NB4 (cell line): ENCODE data around the gene AXIN1.

Experiments
- MAX ChIP-seq: IDR thresholded peaks from 2 replicates; pipeline ENCODE4 v1.6.1; 2011; ENCODE audit warnings: low read depth, low read length
- POLR2A ChIP-seq: IDR thresholded peaks from 2 replicates; pipeline ENCODE4 v1.6.1; 2011; ENCODE audit warnings: mild to moderate bottlenecking; ENCODE audit not compliant: insufficient read length; ENCODE audit errors: extremely low read depth
- TF ChIP-seq, protein P1 (sequence below): IDR thresholded peaks from one replicate; pipeline ENCODE4 v1.5.1; 2012; ENCODE audit warnings: low read depth, low read length

- TF ChIP-seq, protein P1, sequence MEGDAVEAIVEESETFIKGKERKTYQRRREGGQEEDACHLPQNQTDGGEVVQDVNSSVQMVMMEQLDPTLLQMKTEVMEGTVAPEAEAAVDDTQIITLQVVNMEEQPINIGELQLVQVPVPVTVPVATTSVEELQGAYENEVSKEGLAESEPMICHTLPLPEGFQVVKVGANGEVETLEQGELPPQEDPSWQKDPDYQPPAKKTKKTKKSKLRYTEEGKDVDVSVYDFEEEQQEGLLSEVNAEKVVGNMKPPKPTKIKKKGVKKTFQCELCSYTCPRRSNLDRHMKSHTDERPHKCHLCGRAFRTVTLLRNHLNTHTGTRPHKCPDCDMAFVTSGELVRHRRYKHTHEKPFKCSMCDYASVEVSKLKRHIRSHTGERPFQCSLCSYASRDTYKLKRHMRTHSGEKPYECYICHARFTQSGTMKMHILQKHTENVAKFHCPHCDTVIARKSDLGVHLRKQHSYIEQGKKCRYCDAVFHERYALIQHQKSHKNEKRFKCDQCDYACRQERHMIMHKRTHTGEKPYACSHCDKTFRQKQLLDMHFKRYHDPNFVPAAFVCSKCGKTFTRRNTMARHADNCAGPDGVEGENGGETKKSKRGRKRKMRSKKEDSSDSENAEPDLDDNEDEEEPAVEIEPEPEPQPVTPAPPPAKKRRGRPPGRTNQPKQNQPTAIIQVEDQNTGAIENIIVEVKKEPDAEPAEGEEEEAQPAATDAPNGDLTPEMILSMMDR, result no peak
- TF ChIP-seq MAX, result no peak
- no peak for TF ChIP-seq POLR2A
Measured at GRCh38 chr16:349211-349610, 3.3 kb downstream of the AXIN1 start.
